ENCODE measurements around the gene RIPK4.

RIPK4 gene

GRCh38 chr21:41768437-41769042 lies 1.7 kb upstream of the RIPK4 start:
- peak in 2 of 5 donors; percentile 10 to 14 for DNase-seq

- DNase-seq, result no peak
These were observed 969 bp upstream of the RIPK4 start for GRCh38 chr21:41767606-41768436.

GRCh38 chr21:41765973-41766882 lies 624 bp downstream of the RIPK4 start:
- no peak for DNase-seq

DNA sequence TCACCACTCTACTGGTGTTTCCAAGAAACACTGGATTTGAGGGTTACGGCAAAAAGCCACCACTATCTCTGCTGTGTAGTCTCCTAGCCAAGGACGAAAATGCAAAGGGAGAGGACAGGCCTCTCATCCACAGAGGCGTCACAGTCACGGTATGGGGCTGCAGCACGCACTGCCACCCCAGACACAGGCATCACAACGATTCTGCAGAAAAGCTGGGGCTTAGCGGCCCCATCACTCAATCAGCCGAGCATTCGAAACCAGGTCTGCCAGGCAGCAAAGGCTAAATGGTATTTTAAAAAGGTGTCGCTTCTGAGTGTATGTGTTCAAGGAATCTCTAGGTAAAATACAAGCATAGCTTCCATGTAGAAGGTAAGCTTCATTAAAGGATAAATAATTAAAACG lies 1.4 kb downstream of the RIPK4 start:
- DNase-seq, result no peak

- DNase-seq, result no peak
These were observed 2.1 kb downstream of the RIPK4 start for GRCh38 chr21:41764558-41765419.

GRCh38 chr21:41763996-41764395 lies 2.9 kb downstream of the RIPK4 start:
- DNase-seq, result no peak

DNA sequence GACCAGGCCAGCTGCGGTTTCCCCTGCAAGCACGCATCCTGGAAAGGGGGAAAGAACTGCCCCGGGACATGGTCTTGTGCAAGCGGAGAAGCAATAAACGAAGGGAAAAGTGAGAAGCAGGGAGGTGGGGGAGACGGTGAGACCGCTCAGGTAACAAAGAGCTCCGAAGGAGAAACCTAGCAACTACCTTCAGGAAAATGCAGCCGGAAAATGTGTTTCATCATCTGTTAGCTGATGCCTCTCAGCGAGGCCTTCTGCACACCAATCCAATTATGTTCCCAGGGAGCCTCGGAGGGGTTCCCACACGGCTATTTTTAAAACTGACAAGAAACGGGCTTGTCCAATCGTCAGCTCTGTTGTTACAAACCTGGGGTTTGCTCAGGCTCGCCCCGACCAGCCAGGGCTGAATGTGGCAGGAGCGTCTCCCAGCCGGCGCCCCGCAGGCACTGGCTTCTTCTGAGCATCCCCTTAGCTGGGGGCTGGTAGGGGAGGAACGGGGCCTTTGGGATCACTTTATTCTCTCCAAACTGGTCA lies 3.4 kb downstream of the RIPK4 start:
- DNase-seq, result no peak

DNA sequence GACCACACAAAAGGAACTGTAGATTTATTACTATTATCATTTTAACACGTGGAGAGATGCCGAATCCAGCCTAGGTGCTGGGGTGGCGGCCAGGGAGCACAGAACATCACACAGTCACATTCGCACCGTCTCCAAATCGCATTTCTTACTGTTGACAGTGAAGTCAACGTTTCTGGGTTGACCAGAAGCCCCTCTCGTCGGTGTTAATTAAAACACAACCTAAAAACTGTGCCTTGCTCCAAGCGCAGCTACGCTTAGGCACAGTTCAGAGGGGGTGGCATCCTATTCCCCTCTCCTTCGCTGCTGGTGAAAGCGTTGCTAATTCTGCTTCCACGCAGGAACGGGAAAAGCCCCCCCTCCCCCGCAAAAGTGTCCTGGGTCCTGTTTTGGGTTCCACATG lies 4.1 kb downstream of the RIPK4 start:
- DNase-seq, result no peak

DNA sequence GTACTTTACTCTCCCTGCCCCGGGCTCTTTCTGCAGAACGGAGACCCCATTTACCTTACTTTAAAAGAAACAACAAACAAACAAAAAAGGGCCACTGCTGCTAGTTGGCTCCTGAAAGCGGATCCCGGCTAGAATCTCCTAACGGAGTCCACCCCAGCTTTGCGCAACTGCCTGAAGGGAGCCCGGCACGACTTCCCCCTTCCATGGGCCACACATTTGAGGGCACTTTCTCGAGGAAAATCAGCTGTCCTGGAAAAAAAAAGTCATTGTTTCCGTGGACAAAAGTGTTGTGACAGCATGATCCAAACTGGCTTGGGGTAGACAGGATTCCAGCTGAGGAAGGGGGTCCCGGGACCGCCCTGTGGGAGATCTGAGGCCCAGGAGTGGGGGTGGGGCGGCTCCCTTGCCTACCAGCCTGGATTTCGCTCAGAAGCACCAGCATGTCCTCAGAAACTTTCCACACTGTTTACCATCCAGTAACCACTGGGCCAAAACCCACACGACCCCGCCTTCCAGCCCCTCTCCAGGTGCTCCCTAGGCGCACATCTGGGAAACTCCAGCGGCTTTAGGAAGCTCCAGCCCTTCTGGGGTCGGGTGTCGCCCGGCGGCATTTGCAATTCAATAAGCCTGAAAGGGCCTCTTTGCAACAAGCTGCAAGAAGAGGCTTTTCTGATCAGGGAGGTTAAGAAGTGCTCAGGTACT lies 4.8 kb downstream of the RIPK4 start:
- no peak for DNase-seq

GRCh38 chr21:41761211-41761933 lies 5.5 kb downstream of the RIPK4 start:
- no peak for DNase-seq

- no peak for DNase-seq
These were observed 6.4 kb downstream of the RIPK4 start for GRCh38 chr21:41760411-41760810.

GRCh38 chr21:41759926-41760325 lies 6.9 kb downstream of the RIPK4 start:
- DNase-seq, result no peak

- DNase-seq, result no peak
These were observed 7.5 kb downstream of the RIPK4 start for GRCh38 chr21:41759214-41759840.

DNA sequence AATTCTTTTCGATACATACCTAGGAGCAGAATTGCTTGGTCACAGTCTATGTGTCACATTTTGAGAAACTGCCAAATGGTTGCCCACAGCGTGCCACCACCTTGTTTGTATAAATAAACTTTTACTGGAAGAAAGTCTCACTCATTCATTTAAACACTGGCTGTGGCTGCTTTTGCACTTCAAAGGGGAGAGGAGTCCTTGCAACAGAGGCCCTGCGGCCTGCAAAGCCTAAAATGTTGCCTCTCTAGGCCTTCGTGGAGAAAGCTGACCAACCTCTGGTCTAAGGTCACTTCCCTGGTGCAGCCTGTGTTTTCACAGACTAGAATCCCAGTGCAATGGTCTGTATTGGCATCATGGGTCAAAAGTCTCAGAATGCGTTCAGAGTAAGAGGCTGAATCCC lies 8.3 kb downstream of the RIPK4 start:
- DNase-seq, result no peak

DNA sequence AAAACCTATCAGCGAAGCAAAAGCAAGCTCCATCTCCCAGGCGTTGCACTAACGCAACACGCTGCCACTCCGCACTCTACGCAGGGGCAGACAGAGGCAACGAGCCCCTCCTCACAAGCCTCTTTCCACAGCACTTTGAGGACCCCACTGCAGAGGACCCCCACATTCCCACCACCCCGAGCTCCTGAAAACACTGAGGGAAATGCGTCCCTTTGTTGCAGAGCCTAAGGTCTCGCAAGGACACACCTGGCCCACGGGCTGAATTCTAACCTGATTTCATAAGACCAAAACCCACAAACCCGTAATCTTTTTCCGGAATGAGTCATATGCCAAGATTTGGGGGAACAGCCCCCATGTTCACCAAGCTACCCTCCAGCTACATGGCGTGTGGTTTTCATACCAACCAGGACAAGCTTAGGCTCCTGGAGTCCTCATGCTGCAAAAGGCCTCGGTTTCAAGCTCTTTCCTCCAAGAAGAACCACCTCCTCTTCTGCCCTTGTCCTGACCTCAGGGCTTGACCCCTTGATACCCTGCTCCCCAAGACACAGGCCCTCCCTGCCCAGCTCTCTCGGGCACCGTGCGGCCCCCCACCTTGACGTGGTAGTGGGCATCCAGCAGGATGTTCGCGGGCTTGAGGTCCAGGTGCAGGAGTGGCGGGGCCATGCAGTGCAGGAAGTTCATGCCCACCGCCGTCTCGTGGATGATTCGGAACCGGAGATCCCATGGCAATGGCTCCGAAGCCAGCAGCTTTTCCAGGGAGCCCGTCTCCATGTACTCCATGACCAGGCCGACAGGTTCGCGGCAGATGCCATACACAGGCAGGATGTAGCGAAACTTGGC lies 10.7 kb downstream of the RIPK4 start:
- DNase-seq, result no peak

- no peak for DNase-seq
These were observed 11.5 kb downstream of the RIPK4 start for GRCh38 chr21:41755258-41755933.

DNA sequence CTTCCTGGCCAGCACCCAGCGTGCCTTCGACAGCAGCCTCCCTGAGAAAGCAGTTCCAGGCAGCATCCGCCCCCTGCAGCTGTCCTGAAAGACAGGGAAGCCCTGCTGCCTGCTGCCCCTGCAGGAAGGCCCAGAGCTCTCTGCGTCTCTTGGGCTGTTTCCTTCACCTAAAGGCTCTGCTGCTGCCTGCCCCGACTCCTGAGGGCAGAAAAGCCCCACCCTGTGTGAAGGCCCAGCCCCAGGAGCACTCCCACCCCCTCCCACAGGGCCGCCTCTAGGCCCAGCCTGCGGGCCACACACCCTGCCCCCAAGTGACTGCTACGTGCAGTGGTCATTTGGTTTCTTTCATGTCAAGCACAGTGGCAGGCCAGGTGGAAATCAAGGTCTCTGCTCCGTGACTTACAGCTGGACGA lies 12.4 kb downstream of the RIPK4 start:
- DNase-seq, result no peak

DNA sequence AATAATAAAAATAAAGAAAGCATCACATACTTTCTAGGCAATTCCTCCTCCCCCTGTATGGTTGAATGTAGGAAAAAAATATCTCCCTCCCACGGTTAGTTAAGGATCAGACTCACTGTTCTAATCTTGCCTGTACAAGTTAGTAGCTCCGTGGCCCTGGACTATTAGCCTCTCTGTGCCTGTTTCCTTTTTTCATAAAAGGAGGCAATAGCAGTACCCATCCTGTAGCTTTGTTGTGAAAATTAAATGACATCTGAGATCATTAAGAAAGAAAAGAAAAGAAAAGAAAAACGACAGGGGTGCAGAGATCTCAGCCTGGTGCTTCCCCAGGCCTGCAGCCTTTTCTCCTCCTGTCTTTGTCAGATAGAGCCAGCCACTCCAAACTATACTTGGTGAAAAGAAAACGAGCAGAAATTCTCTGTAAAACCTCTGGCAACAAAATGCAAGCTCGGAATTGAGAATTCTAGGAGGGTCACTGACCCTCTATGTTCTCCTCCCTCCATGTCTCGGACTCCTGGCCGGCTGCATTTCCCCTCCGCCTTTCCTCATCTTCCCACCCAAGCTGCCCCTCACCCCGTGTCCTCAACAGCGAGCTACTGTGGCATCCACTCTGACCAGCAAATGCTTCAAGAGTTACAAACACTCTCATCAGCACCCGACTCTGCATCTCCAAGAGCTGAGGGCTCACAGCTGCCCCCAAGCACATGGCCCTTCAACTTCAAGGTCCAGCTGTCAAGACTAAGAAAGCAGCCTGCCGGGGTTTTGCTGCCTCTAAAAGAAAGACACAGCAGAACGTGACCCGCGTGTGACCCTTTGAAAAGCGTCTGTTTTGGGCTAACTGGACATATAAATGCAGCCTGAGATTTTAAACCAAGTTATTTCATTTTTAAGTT lies 13.6 kb downstream of the RIPK4 start:
- no peak for DNase-seq

Measured in T-helper 1 cell (primary cell).